ENCODE results near the gene PAEP.

The PAEP gene

DNA sequence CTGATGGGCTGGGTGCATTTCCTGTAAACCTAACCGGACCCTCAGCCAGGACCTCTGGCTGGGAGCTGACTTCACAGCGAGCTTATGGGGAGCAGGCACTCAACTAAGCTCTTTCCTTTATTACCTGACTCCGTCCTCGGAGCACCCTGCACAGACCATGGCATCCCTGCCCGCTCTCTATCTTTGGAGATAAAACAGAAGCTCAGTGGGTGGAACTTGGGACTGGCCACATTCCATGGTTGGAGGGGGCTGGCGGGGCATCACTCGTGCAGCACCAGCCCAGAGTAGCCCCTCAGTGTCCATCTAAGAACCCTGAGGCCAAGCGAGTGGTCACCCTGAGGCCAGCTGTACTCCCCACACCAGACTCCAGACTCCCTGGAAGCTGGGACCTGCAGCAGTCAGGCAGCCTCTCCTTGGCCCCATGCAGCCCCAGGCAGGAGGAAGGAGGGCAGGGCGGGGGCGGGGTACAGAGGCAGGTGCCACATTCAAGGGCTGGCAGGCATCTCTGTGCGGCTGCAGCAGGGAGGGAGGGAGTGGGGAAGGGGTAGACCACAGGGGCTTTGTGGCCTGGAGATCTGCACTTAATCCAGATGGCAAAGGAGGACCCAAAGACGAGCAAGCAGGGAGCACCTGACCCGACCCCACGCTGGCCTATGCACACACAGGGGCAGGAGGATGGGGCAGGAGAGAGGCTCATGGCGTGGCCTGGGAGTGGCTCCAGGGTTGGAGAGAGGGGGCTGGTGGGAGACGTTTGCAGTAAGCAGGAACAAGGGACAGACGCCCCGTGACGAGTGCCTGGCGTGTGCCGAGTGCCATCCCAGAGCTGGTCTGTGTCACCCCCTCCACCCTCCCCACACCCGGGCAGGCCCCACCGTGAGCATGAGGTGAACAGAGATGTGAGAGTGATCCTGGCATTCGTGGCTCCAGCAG lies 51.7 kb downstream of the PAEP start:
- DNase-seq (ENCODE audit: low read depth in 2 of 3, low spot score in 1 of 3): no peak

DNA sequence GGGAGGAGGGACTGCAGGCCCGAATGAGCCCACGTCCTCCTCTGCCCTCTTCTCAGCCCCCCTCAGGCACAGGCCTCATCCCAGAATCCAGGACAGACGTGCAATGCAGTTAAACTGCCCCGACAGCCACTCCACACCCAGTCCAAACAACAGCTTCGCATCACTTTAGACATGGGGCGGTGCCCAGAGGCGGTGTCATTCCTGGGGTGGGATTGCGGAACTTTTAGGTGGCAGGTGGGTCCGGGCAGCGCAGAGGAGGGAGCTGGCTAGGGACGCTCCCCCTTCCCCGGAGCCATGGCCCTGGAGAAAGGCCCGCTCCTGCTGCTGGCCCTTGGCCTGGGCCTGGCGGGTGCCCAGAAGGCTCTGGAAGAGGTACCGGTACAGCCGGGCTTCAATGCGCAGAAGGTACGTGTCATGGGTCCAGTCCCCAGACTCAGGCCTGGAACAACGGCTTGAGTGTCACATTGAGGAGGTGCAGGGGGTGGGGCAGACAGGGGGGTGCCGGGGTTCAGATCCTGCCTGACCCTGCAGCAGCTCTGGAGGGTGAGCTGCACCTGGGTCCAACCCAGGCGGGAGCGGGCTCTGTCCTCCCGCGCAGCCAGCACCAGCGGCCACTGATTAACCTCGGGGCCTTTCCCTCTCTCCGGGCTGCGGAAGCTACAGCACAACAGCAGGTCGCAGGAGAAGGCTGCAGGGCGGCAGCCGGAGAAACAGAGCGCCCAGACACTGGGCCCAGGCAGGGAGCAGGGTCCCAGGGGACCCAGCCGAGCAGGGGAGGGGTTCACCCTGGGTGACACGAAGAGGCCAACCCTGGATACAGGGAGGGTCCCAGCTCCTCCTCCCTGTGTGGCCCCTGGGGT lies 52.6 kb downstream of the PAEP start:
- no peak for DNase-seq (ENCODE audit: low read depth in 2 of 3, low spot score in 1 of 3)

DNA sequence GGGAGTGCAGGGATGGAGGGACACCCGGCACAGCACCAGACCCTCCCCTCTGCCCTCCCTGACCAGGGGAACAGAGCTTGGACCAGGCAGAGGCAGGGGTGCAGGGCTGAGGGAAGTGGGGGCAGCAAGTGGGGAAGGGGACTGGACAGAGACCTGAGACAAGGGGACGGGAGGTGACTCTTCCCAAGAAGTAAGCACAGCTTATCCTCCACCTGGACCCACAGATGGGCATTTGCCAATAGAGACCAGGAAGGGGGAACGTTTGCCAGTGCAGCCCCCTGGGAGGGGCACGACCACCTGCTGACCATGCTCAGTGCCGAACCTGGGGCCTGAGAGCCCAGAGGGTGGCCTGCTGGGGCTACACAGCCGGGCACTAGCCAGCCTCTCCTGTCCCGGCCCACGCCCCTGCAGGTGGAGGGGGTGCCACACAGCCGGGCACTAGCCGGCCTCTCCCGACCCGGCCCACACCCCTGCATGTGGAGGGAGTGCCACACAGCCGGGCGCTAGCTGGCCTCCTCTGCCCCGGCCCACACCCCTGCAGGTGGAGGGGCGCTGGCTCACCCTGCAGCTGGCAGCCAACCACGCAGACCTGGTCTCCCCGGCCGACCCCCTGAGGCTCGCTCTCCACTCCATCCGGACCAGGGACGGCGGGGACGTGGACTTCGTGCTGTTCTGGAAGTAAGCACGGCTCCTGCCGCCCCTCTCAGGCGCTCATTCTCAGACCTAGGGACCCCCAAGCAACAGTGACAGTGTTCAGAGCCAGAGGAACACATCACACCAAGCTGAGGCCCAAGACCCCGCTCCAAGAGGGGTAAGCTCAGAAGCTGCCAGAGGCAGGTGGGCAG lies 53.5 kb downstream of the PAEP start:
- no peak for DNase-seq (ENCODE audit: low read depth in 2 of 3, low spot score in 1 of 3)

DNA sequence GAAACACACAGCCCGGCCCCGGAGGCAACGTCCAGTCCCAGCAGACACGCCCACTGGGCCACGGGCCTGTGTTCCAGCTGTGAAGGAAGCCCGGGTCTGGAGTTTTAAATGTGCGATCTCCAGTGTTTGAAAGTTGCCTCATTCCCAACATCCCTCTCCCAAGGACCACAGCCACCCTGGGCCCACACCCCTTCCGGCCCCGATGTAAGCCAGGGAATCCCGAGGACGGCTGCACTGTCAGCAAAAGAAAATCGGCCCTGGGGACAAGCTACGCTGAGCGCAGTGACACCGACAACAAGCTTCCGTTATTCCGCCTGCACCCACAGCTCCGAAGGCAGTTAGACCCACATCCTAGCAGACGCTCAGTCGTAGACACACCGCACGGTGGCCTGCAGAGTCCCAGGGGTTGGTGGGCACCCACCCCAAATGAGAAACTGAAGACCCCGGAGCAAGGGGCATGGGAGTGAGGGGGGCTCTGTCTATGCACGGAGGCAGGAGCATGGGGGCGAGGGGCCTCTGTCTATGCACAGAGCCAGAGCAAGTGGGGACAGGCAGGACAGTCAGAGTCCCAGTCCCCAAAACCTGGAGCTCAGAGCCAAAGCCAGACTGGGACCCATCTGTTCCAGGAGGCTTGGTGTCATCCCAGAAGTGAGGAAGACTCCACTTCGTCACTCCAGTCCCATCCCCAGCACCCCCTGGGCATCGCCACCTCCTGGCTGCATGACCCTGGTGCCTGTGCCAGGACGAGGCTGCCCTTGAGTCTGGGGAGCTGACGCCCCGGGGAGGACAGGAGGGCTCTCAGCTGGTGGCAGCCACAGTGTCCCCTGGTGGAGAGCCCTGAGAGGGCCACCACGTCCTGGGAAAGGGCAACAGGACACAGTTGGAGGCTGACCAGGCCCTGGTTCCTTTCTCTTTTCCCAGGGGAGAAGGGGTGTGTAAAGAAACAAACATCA lies 54.4 kb downstream of the PAEP start:
- no peak for DNase-seq (ENCODE audit: low read depth in 2 of 3, low spot score in 1 of 3)
